A549 (cell line): ENCODE measurements around the gene FMO4.

Source experiments
- CTCF ChIP-seq: fragments of >200 bp; sonication (Bioruptor Twin); formaldehyde crosslinking; IDR thresholded peaks from 3 replicates; pipeline ENCODE4 v1.5.1; 2016
- MAX ChIP-seq: IDR thresholded peaks from 2 replicates; pipeline ENCODE4 v1.6.1; 2012
- RFX5 ChIP-seq: fragments of 450-650 bp; IDR thresholded peaks from 2 replicates; pipeline ENCODE4 v1.7.1; 2014; ENCODE audit warnings: antibody characterized with exemption, mild to moderate bottlenecking, moderate library complexity

- no peak for TF ChIP-seq MAX
- no peak for TF ChIP-seq RFX5
- TF ChIP-seq CTCF: no peak
Measured at GRCh38 chr1:171280599-171280998, 33.4 kb upstream of the FMO4 start.
